GM23338 (cell line): ENCODE data around the gene STARD8. TPM values are rescaled to one million over a fixed set of nuclear protein-coding genes. Genes with fewer than 3 reads are reported as not detected.

Experiments used
- ATAC-seq: fragments of 200-7000 bp; cut with Tn5 transposase; 3 replicates; pipeline ENCODE4 v1.9.1; 2020
- DNase-seq: peaks from one replicate; pipeline ENCODE4 v3.0.0-alpha.2; 2015; ENCODE audit warnings: low spot score
- H2AFZ ChIP-seq: fragments of 200-600 bp; sonication (generic); 2 replicates; pipeline ENCODE4 v1.8.0; 2016; ENCODE audit warnings: antibody characterized with exemption, mild to moderate bottlenecking, moderate library complexity
- H3F3A ChIP-seq: fragments of 200-600 bp; sonication (generic); replicated peaks from 2 replicates; pipeline ENCODE4 v1.8.0; 2017; ENCODE audit warnings: antibody characterized with exemption, mixed run types, low read depth
- H3K27ac ChIP-seq: fragments of 200-600 bp; sonication (generic); 2 replicates; pipeline ENCODE4 v1.6.1; 2016; ENCODE audit warnings: low read depth
- H3K27me3 ChIP-seq: fragments of 200-600 bp; sonication (generic); 2 replicates; pipeline ENCODE4 v1.8.0; 2016; ENCODE audit warnings: mild to moderate bottlenecking, mixed run types, moderate library complexity; ENCODE audit not compliant: insufficient read depth
- H3K36me3 ChIP-seq: fragments of 200-600 bp; sonication (generic); 2 replicates; pipeline ENCODE4 v1.8.0; 2016; ENCODE audit warnings: mild to moderate bottlenecking; ENCODE audit not compliant: insufficient read depth
- H3K4me1 ChIP-seq: fragments of 200-600 bp; sonication (generic); 2 replicates; pipeline ENCODE4 v1.8.0; 2016; ENCODE audit warnings: mild to moderate bottlenecking, moderate library complexity; ENCODE audit not compliant: insufficient read depth
- H3K4me2 ChIP-seq: fragments of 200-600 bp; sonication (generic); 2 replicates; pipeline ENCODE4 v1.7.1; 2017; ENCODE audit warnings: mixed run types
- H3K4me3 ChIP-seq: fragments of 200-600 bp; sonication (generic); 2 replicates; pipeline ENCODE4 v1.6.1; 2016; ENCODE audit warnings: mixed run types
- H3K79me2 ChIP-seq: fragments of 200-600 bp; sonication (generic); replicated peaks from 2 replicates; pipeline ENCODE4 v1.8.0; 2017; ENCODE audit warnings: mild to moderate bottlenecking; ENCODE audit not compliant: insufficient read depth
- H3K9me2 ChIP-seq: fragments of 200-600 bp; sonication (generic); 2 replicates; pipeline ENCODE4 v1.8.0; 2017; ENCODE audit not compliant: insufficient read depth
- H4K20me1 ChIP-seq: fragments of 200-600 bp; sonication (generic); replicated peaks from 2 replicates; pipeline ENCODE4 v1.8.0; 2017; ENCODE audit warnings: mild to moderate bottlenecking; ENCODE audit not compliant: insufficient read depth
- H3K27ac Mint-ChIP-seq: 2 replicates; pipeline ENCODE4 v1.8.0; 2020; ENCODE audit warnings: inconsistent platforms, mild to moderate bottlenecking, moderate library complexity, mixed read lengths
- H3K27me3 Mint-ChIP-seq: 3 replicates; pipeline ENCODE4 v1.8.0; 2022; ENCODE audit warnings: low read depth, mild to moderate bottlenecking, moderate library complexity, mixed read lengths, inconsistent platforms; ENCODE audit not compliant: insufficient read depth, poor library complexity
- H3K36me3 Mint-ChIP-seq: 3 replicates; pipeline ENCODE4 v1.8.0; 2021; ENCODE audit warnings: low read depth, mild to moderate bottlenecking, inconsistent platforms, moderate library complexity, mixed read lengths
- H3K4me1 Mint-ChIP-seq: 3 replicates; pipeline ENCODE4 v1.8.0; 2020; ENCODE audit warnings: mild to moderate bottlenecking, inconsistent platforms, mixed read lengths
- H3K4me3 Mint-ChIP-seq: 3 replicates; pipeline ENCODE4 v1.8.0; 2021; ENCODE audit warnings: moderate library complexity, mild to moderate bottlenecking, inconsistent platforms, mixed read lengths
- H3K9me3 Mint-ChIP-seq: 3 replicates; pipeline ENCODE4 v1.8.0; 2020; ENCODE audit warnings: moderate library complexity, mild to moderate bottlenecking, inconsistent platforms, mixed read lengths
- CREB1 ChIP-seq: fragments of 250-450 bp; sonication (Bioruptor Pico); IDR thresholded peaks from 2 replicates; pipeline ENCODE4 v1.5.0; 2020; ENCODE audit warnings: low read depth, mild to moderate bottlenecking, moderate library complexity
- CTCF ChIP-seq, 2 experiments: fragments of 200-600 bp in 1 of 2; sonication (generic) in 1 of 2; conservative IDR thresholded peaks; 2 replicates each; pipeline versions ENCODE4 v1.5.1 to v1.6.1; 2016 to 2017; ENCODE audit warnings: antibody characterized with exemption in 2 of 2, low read depth in 2 of 2, mild to moderate bottlenecking in 2 of 2, moderate library complexity in 1 of 2
- EZH2 ChIP-seq: fragments of 200-600 bp; sonication (generic); IDR thresholded peaks from one replicate; pipeline ENCODE4 v1.8.0; 2017; ENCODE audit warnings: antibody characterized with exemption, mild to moderate bottlenecking, low read depth; ENCODE audit not compliant: unreplicated experiment
- EZH2phosphoT487 ChIP-seq: fragments of 200-600 bp; sonication (generic); IDR thresholded peaks from one replicate; pipeline ENCODE4 v1.8.1; 2018; ENCODE audit warnings: antibody characterized with exemption; ENCODE audit not compliant: unreplicated experiment
- JUNB ChIP-seq: IDR thresholded peaks from one replicate; pipeline ENCODE4 v1.6.1; 2016; ENCODE audit warnings: antibody characterized with exemption; ENCODE audit not compliant: unreplicated experiment
- NANOG ChIP-seq: IDR thresholded peaks from 2 replicates; pipeline ENCODE4 v1.6.1; 2016; ENCODE audit warnings: antibody characterized with exemption, borderline replicate concordance
- POLR2AphosphoS5 ChIP-seq: IDR thresholded peaks from 2 replicates; pipeline ENCODE4 v1.6.1; 2016; ENCODE audit warnings: antibody characterized with exemption, low read depth
- polyA plus RNA-seq: library from polyadenylated mRNA; unstranded; fragments of >200 nt; fragmentation: Nextera tagmentation; extraction: Ambion mirVana; gene quantifications from 2 replicates; pipeline ENCODE4 v1.2.1, GENCODE V29; 2016
- total RNA-seq: library from RNA; depleted of rRNA; stranded (reverse); fragments of >200 nt; shearing (Covaris generic); gene quantifications from 2 replicates; pipeline ENCODE4 v1.2.3, GENCODE V29; 2014
- TF ChIP-seq, protein P1 (sequence below): IDR thresholded peaks from one replicate; pipeline ENCODE4 v1.6.1; 2018; ENCODE audit warnings: antibody characterized with exemption; ENCODE audit not compliant: unreplicated experiment

STARD8 gene
- total and polyA plus RNA-seq, 2 experiments from 2014 or later, result 0.74 to 5.6 TPM

- DNase-seq (no peak), ATAC-seq (no peak)
- Mint-ChIP-seq H3K4me1 (peaks cover 23% of the 10 kb centered on the region), H3K36me3 (no peaks in the 10 kb centered on the region), H3K4me3 (no peak overlapping the region), H3K27ac (no peak overlapping the region), H3K27me3 (peaks cover 6% of the 10 kb centered on the region), H3K9me3 (no peaks in the 10 kb centered on the region)
- Histone ChIP-seq H2AFZ (no peak overlapping the region), H3K9me2 (no peaks in the 10 kb centered on the region), H3K27ac (no peak overlapping the region), H4K20me1 (no peaks in the 10 kb centered on the region), H3K4me1 (peaks cover 11% of the 10 kb centered on the region), H3K27me3 (no peaks in the 10 kb centered on the region), H3K36me3 (no peaks in the 10 kb centered on the region), H3F3A (no peaks in the 10 kb centered on the region), H3K4me2 (no peak overlapping the region), H3K79me2 (no peaks in the 10 kb centered on the region), H3K4me3 (no peak overlapping the region)
- TF ChIP-seq CTCF (conservative IDR thresholded peaks at IDR 0.05; ENCODE audit: low read depth in 2 of 2), result no peak
These were observed 23.8 kb downstream of the STARD8 start for GRCh38 chrX:68671221-68671620.

GRCh38 chrX:68672581-68673318 is 25.3 kb downstream of the STARD8 start:
- no peaks in the 10 kb centered on the region for H3K36me3 ChIP-seq
- H3K27me3 ChIP-seq, result no peaks in the 10 kb centered on the region
- H3K36me3 Mint-ChIP-seq, result no peaks in the 10 kb centered on the region
- no peaks in the 10 kb centered on the region for H3F3A ChIP-seq
- 0 out of 2 replicates have a peak overlapping the region, but pooled peaks have one; percentile 26 for H3K4me2 ChIP-seq
- peaks cover 14% of the 10 kb centered on the region for H3K4me1 ChIP-seq
- no peak overlapping the region for H2AFZ ChIP-seq
- H3K27ac ChIP-seq, result no peak overlapping the region; the same call in 1 of the 2 replicates
- H3K27ac Mint-ChIP-seq, result no peak overlapping the region
- H3K4me3 Mint-ChIP-seq, result no peak overlapping the region
- H3K9me3 Mint-ChIP-seq, result no peaks in the 10 kb centered on the region
- ATAC-seq (peak; percentile 23; the same call in 2 of the 3 replicates), DNase-seq (no peak)
- H3K79me2 ChIP-seq, result no peaks in the 10 kb centered on the region
- no peaks in the 10 kb centered on the region for H3K9me2 ChIP-seq
- H3K27me3 Mint-ChIP-seq, result peaks cover 6% of the 10 kb centered on the region
- no peak overlapping the region for H3K4me3 ChIP-seq
- peaks cover 23% of the 10 kb centered on the region for H3K4me1 Mint-ChIP-seq
- no peaks in the 10 kb centered on the region for H4K20me1 ChIP-seq
- TF ChIP-seq NANOG (no peak), CREB1 (CRISPR knock-in tag) (no peak), JUNB (no peak), EZH2phosphoT487 (no peak), CTCF (conservative IDR thresholded peaks at IDR 0.05; ENCODE audit: low read depth in 2 of 2) (no peak), EZH2 (no peak), POLR2AphosphoS5 (no peak)
- TF ChIP-seq, protein P1, sequence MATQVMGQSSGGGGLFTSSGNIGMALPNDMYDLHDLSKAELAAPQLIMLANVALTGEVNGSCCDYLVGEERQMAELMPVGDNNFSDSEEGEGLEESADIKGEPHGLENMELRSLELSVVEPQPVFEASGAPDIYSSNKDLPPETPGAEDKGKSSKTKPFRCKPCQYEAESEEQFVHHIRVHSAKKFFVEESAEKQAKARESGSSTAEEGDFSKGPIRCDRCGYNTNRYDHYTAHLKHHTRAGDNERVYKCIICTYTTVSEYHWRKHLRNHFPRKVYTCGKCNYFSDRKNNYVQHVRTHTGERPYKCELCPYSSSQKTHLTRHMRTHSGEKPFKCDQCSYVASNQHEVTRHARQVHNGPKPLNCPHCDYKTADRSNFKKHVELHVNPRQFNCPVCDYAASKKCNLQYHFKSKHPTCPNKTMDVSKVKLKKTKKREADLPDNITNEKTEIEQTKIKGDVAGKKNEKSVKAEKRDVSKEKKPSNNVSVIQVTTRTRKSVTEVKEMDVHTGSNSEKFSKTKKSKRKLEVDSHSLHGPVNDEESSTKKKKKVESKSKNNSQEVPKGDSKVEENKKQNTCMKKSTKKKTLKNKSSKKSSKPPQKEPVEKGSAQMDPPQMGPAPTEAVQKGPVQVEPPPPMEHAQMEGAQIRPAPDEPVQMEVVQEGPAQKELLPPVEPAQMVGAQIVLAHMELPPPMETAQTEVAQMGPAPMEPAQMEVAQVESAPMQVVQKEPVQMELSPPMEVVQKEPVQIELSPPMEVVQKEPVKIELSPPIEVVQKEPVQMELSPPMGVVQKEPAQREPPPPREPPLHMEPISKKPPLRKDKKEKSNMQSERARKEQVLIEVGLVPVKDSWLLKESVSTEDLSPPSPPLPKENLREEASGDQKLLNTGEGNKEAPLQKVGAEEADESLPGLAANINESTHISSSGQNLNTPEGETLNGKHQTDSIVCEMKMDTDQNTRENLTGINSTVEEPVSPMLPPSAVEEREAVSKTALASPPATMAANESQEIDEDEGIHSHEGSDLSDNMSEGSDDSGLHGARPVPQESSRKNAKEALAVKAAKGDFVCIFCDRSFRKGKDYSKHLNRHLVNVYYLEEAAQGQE, result no peak
